AG09309 (cell line): ENCODE data around the gene MCUR1.

Experiments used
- DNase-seq: peaks from one replicate; pipeline ENCODE4 v3.0.0-alpha.2; 2010; ENCODE audit warnings: low read depth
- H3K4me3 ChIP-seq: 2 replicates; pipeline ENCODE4 v1.5.1; 2011; ENCODE audit warnings: mild to moderate bottlenecking, low read depth, low read length, moderate library complexity; ENCODE audit not compliant: control insufficient read depth
- CTCF ChIP-seq: IDR thresholded peaks from 2 replicates; pipeline ENCODE4 v1.5.1; 2011; ENCODE audit warnings: mild to moderate bottlenecking, low read depth, low read length, inconsistent platforms; ENCODE audit not compliant: insufficient read depth, control insufficient read depth; ENCODE audit errors: missing control alignments

Gene MCUR1

GRCh38 chr6:13812359-13812642 lies 2.1 kb downstream of the MCUR1 start:
- TF ChIP-seq CTCF = no peak
- H3K4me3 ChIP-seq = no peak overlapping the region
- DNase-seq = no peak

GRCh38 chr6:13811627-13812358 lies 2.6 kb downstream of the MCUR1 start:
- no peak overlapping the region for H3K4me3 ChIP-seq
- TF ChIP-seq CTCF = no peak
- no peak for DNase-seq

- TF ChIP-seq CTCF = no peak
- no peak for DNase-seq
These were observed 3.5 kb downstream of the MCUR1 start for GRCh38 chr6:13810688-13811446.

GRCh38 chr6:13808801-13809200 lies 5.6 kb downstream of the MCUR1 start:
- DNase-seq = no peak
- H3K4me3 ChIP-seq = no peak overlapping the region
- TF ChIP-seq CTCF = no peak

More at GRCh38 chr6:13810688-13811446, 3.5 kb downstream of the MCUR1 start:
- H3K4me3 ChIP-seq = no peak overlapping the region

- no peak overlapping the region for H3K4me3 ChIP-seq
- no peak for TF ChIP-seq CTCF
- DNase-seq = no peak
These were observed 6.7 kb downstream of the MCUR1 start for GRCh38 chr6:13807696-13808095.

- DNase-seq = no peak
- TF ChIP-seq CTCF = no peak
These were observed 10.8 kb downstream of the MCUR1 start for GRCh38 chr6:13803581-13803980.

More at GRCh38 chr6:13803581-13803980, 10.8 kb downstream of the MCUR1 start:
- H3K4me3 ChIP-seq = no peak overlapping the region
